A673 (cell line): Measurements from ENCODE around the gene CASP7. TPM values are rescaled to one million over a fixed set of nuclear protein-coding genes. Genes with fewer than 3 reads are reported as not detected.

Experiments used
- BruUV-seq: library from RNA; stranded (reverse); fragments of 400-500 nt; replicated peaks from 2 replicates; lab custom pipeline; 2021; lab: Mats Ljungman, UMichigan
- CTCF ChIA-PET: fragments of 300-600 bp; sonication (Branson Sonifier 250); formaldehyde crosslinking; loops from one replicate; lab custom pipeline; 2022; ENCODE audit warnings: antibody characterized with exemption; lab: Charles Lee
- POLR2A ChIA-PET: fragments of 300-600 bp; sonication (Branson Sonifier 250); formaldehyde crosslinking; loops from one replicate; lab custom pipeline; 2022; ENCODE audit warnings: antibody characterized with exemption; ENCODE audit not compliant: low non-redundant PET; lab: Charles Lee
- DNase-seq: peaks from one replicate; pipeline ENCODE4 v3.0.0-alpha.2; 2015; ENCODE audit warnings: low spot score
- H3K27ac ChIP-seq: fragments of 200-600 bp; sonication (generic); 2 replicates; pipeline ENCODE4 v1.5.1; 2016; ENCODE audit warnings: mixed run types, low read depth, mild to moderate bottlenecking, mixed read lengths, antibody characterized with exemption, low read length; ENCODE audit not compliant: poor library complexity, severe bottlenecking
- H3K27me3 ChIP-seq: fragments of 200-600 bp; sonication (generic); replicated peaks from 2 replicates; pipeline ENCODE4 v1.6.1; 2017; ENCODE audit warnings: mixed run types, low read depth, mild to moderate bottlenecking, mixed read lengths, antibody characterized with exemption, low read length; ENCODE audit not compliant: insufficient read depth, poor library complexity
- H3K36me3 ChIP-seq: fragments of 200-600 bp; sonication (generic); 2 replicates; pipeline ENCODE4 v1.6.1; 2016; ENCODE audit warnings: mixed run types, mild to moderate bottlenecking, mixed read lengths, antibody characterized with exemption, low read length; ENCODE audit not compliant: insufficient read depth, poor library complexity, severe bottlenecking
- H3K4me1 ChIP-seq: fragments of 200-600 bp; sonication (generic); 2 replicates; pipeline ENCODE4 v1.6.1; 2017; ENCODE audit warnings: mixed run types, mild to moderate bottlenecking, mixed read lengths, antibody characterized with exemption, low read length; ENCODE audit not compliant: insufficient read depth, poor library complexity, severe bottlenecking
- H3K4me3 ChIP-seq: fragments of 200-600 bp; sonication (generic); 2 replicates; pipeline ENCODE4 v1.5.1; 2016; ENCODE audit warnings: low read depth, mixed run types, mild to moderate bottlenecking, mixed read lengths, low read length; ENCODE audit not compliant: poor library complexity, severe bottlenecking
- H3K9me3 ChIP-seq: fragments of 200-600 bp; sonication (generic); 2 replicates; pipeline ENCODE4 v1.6.1; 2016; ENCODE audit warnings: mixed run types, low read depth, mild to moderate bottlenecking, mixed read lengths, antibody characterized with exemption, low read length; ENCODE audit not compliant: poor library complexity, severe bottlenecking
- EZH2 ChIP-seq: fragments of 200-600 bp; sonication (generic); IDR thresholded peaks from 2 replicates; pipeline ENCODE4 v1.6.1; 2017; ENCODE audit warnings: borderline replicate concordance, low read depth, mild to moderate bottlenecking, mixed read lengths, antibody characterized with exemption, low read length; ENCODE audit not compliant: poor library complexity, severe bottlenecking
- intact Hi-C: fragments of 100-400 bp; cut with micrococcal nuclease; formaldehyde crosslinking; loops from one replicate; pipeline ENCODE4 v1.10.0; 2022; ENCODE audit not compliant: unreplicated experiment
- total RNA-seq: library from RNA; stranded (reverse); gene quantifications from 2 replicates; pipeline ENCODE4 v1.2.3, GENCODE V29; 2021
- TF ChIP-seq, protein P1 (sequence below): fragments of 300-800, 200-600 bp; sonication (generic); conservative IDR thresholded peaks from 2 replicates; pipeline ENCODE4 v1.5.1; 2017; ENCODE audit warnings: low read depth, mild to moderate bottlenecking, antibody characterized with exemption, low read length, moderate library complexity, mixed read lengths

CASP7 gene
- total RNA-seq, 1 experiment from 2014 or later, result 57.7 TPM

- no TSS peak for BruUV-seq
These were observed 18.4 kb upstream of the CASP7 start for GRCh38 chr10:113661332-113661731.

GRCh38 chr10:113663142-113663541, 16.6 kb upstream of the CASP7 start:
- no peaks in the 10 kb centered on the region for H3K9me3 ChIP-seq
- H3K27ac ChIP-seq, result no peak overlapping the region
- DNase-seq, result no peak
- H3K4me1 ChIP-seq, result no peaks in the 10 kb centered on the region
- BruUV-seq, result no TSS peak
- H3K27me3 ChIP-seq, result no peaks in the 10 kb centered on the region
- no peaks in the 10 kb centered on the region for H3K36me3 ChIP-seq
- TF ChIP-seq EZH2, result no peak
- TF ChIP-seq, protein P1, sequence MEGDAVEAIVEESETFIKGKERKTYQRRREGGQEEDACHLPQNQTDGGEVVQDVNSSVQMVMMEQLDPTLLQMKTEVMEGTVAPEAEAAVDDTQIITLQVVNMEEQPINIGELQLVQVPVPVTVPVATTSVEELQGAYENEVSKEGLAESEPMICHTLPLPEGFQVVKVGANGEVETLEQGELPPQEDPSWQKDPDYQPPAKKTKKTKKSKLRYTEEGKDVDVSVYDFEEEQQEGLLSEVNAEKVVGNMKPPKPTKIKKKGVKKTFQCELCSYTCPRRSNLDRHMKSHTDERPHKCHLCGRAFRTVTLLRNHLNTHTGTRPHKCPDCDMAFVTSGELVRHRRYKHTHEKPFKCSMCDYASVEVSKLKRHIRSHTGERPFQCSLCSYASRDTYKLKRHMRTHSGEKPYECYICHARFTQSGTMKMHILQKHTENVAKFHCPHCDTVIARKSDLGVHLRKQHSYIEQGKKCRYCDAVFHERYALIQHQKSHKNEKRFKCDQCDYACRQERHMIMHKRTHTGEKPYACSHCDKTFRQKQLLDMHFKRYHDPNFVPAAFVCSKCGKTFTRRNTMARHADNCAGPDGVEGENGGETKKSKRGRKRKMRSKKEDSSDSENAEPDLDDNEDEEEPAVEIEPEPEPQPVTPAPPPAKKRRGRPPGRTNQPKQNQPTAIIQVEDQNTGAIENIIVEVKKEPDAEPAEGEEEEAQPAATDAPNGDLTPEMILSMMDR, result no peak
- intact Hi-C loops, result no loop called here
- CTCF ChIA-PET, result no interaction called here
- POLR2A ChIA-PET, result no interaction called here
- no peak overlapping the region for H3K4me3 ChIP-seq

More at GRCh38 chr10:113661332-113661731, 18.4 kb upstream of the CASP7 start:
- CTCF ChIA-PET, result no interaction called here
- no peak overlapping the region for H3K27ac ChIP-seq
- POLR2A ChIA-PET, result no interaction called here
- no peaks in the 10 kb centered on the region for H3K36me3 ChIP-seq
- no peak overlapping the region for H3K4me3 ChIP-seq
- no peaks in the 10 kb centered on the region for H3K27me3 ChIP-seq
- TF ChIP-seq, protein P1, result no peak
- no peak for DNase-seq
- no peaks in the 10 kb centered on the region for H3K4me1 ChIP-seq
- intact Hi-C loops, result no loop called here
- H3K9me3 ChIP-seq, result no peaks in the 10 kb centered on the region

DNA sequence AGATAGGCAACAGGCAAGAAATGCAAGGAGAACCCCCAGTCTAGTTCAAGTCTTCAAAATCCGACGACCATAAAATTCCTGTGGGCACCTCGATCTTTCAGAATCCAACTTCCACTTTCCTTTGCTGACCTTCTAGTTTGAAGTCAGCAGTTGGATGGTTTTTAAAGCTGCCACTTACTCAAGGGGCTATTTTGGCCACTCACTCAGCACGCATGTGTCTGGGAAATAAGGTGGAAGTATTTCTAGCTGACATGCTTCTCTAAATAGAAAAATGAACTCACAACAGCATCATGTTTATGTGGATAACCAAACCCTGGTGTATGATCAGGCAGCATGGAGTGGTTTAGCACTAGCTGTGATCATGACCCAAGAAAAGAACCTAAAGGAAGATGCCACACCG, 15.8 kb upstream of the CASP7 start, which contains the start of gene NRAP:
TSS of gene NRAP (minus strand) at position 134 of the 400 bp plus-strand sequence. CDS start 159 bp downstream, outside the sequence.
- Histone ChIP-seq H3K27me3 (no peaks in the 10 kb centered on the region), H3K4me1 (no peaks in the 10 kb centered on the region), H3K27ac (no peak within 1 kb of the TSS), H3K4me3 (no peak within 1 kb of the TSS), H3K36me3 (no peaks in the 10 kb centered on the region), H3K9me3 (no peaks in the 10 kb centered on the region)
- intact Hi-C loops, result no loop called here
- no peak for DNase-seq
- ChIA-PET CTCF (no interaction called here), POLR2A (no interaction called here)
- BruUV-seq, result no TSS peak
- TF ChIP-seq, protein P1, result no peak
- no peak for TF ChIP-seq EZH2
